Measurements from ENCODE around the gene TSPAN9.

GRCh38 chr12:3273409-3273853, 196.3 kb downstream of the TSPAN9 start:
- TF ChIP-seq CTCF (IDR thresholded peaks at IDR 0.05) (no peak), POLR2A (IDR thresholded peaks at IDR 0.05) (no peak)
